GM20000 (cell line): Measurements from ENCODE around the gene ASF1B.

Experiments used
- DNase-seq: peaks from one replicate; pipeline ENCODE4 v3.0.0; 2012; ENCODE audit warnings: low spot score
- TF ChIP-seq, protein P1 (sequence below): IDR thresholded peaks from 2 replicates; pipeline ENCODE4 v1.5.1; 2012; ENCODE audit warnings: mild to moderate bottlenecking, control low read depth; ENCODE audit errors: extremely low read depth, missing control alignments

Gene ASF1B

DNA sequence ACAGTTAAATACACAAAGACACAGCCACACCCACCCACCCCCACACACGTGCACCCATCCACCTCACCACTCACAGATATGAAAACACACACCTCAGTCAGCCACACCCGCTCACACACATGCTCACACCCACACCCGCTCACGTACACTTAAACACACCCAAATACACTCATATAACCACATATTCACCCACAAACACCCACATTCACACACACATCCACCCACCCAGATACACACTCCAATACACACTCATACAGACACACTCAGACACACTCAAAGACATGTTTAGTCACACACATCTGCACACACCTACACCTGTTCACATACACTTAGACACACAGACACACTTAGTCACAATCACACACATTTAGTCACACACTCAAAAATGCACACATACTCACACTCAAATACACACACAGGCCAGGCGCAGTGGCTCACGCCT lies 39.0 kb upstream of the ASF1B start:
- TF ChIP-seq, protein P1, sequence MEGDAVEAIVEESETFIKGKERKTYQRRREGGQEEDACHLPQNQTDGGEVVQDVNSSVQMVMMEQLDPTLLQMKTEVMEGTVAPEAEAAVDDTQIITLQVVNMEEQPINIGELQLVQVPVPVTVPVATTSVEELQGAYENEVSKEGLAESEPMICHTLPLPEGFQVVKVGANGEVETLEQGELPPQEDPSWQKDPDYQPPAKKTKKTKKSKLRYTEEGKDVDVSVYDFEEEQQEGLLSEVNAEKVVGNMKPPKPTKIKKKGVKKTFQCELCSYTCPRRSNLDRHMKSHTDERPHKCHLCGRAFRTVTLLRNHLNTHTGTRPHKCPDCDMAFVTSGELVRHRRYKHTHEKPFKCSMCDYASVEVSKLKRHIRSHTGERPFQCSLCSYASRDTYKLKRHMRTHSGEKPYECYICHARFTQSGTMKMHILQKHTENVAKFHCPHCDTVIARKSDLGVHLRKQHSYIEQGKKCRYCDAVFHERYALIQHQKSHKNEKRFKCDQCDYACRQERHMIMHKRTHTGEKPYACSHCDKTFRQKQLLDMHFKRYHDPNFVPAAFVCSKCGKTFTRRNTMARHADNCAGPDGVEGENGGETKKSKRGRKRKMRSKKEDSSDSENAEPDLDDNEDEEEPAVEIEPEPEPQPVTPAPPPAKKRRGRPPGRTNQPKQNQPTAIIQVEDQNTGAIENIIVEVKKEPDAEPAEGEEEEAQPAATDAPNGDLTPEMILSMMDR: no peak

DNA sequence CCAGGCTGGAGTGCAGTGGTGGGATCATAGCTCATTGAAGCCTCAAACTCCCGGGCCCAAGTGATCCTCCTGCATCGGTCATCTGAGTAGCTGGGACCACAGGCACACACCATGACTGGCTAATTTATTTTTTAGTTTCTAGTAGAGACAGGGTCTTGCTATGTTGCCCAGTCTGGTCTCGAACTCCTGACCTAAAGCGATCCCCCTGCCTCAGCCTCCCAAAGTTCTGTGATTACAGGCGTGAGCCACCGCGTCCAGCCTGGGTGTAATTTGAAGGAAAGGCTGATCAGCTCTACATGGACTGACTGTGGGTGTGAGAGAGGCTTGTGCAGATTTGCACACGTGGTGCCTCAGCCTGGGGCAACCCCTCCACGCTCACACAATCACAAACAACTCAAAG lies 38.5 kb upstream of the ASF1B start:
- TF ChIP-seq, protein P1: no peak
- no peak for DNase-seq

More for the DNA sequence above, 39.0 kb upstream of the ASF1B start:
- DNase-seq: no peak

DNA sequence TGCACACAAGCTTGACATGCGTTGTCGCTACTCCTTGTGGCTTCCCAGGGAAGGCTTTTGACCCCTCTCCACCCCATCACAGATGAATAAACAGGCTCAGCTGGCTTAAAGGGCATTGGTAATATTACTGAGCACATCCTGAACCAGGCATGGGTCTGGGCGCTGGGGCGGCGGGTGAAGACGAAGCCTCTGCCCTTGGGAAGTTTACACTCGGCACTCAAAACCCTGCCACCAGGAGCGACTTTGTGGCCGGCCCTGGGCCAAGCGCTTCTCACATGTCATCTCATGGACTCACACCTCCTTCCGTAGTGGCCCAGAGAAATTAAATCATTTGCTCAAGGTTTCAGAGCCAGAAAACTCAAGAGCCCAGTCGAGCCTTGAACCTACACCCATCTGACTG lies 32.6 kb upstream of the ASF1B start:
- TF ChIP-seq, protein P1: no peak
- DNase-seq: no peak

DNA sequence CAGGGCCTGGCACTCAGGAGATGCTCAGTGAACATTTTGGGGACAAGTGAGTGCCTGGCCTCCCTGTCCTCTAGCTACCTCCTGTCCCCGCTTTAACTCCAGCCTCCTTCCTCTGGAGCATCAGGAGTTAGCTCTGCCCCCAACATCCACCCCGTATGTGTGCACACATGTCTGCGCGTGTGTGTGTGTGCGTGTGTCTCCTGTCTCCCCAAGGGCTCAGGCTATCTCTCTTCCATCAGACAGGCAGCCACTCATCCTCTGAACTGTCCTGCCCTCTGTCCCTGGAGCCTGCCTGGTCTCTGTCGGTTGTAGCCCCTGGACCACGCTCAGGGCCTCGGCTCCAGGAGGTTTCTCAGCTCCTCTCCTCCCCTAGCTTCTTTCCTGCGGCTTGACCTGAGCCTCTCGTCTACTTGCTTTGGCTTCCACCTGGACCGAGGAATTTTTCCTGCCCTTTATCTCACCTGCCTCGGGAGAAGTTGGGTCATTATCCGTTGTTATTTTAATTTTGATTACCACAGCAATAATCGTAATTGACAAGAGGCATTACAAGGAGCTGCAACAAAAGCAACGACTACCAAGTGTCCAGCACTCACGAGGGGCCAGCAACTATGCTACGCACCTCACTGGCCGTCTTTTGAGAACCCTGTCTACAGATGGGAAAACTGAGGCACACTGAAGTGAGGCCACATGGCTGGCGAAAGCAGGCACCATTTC lies 32.0 kb upstream of the ASF1B start:
- DNase-seq: no peak
- TF ChIP-seq, protein P1: no peak

DNA sequence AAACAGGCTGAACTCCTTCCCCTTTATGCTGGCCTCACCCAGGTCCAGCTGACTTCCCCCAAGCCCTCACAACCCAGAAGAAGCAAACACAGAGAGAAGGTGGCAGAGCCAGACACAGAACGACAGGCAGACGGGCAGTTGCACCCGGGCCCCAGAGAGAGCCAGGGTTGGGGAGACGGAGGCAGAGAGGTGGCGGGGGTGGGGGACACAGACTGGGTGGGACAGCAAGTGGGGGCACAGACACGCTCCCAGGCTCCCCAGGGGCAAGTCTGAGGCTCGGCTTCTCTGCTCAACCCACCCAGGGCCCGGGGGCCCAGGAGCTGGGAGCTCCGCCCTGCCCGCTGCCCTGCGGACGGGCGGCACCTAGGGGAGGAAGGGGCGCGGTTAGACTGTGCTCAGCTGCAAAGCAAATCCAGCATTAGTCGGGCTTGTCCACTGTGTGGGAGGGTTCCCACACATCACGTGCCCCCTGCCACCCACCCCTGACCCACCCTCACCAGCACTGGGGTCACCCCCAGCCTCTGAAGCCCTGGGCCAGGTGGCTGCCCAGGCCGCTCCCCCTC lies 31.3 kb upstream of the ASF1B start:
- DNase-seq: no peak
- TF ChIP-seq, protein P1: no peak

DNA sequence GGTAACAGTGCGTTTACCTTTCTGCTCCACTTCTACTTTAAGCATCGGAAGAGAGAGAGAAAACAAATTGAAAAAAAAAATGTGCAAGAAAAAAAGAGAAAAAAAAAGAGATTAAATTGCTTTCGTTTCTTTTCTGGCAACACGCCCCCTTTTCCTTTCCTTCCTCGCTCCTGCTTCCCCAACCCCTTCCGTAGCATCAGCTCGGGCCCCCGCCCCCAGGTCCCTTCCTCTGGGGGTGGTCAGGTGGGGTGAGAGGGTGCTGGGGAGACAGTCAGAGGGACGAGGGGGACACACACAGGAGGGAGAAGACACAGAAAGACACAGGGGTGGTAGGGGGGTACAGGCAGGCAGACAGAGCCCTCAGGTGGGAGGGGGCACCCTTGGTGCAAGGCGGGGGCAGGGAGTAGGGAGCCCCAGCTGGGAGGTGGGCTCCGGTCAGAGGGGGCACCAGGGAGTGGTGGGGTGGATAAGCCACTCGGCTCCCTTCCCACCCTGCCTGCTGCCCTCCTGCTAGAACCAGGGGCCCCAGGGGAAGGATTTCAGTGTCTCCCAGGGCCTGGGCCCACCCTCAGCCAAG lies 30.7 kb upstream of the ASF1B start:
- no peak for DNase-seq
- TF ChIP-seq, protein P1: no peak
